Stimulated activated naive CD4-positive, alpha-beta T cell treated with Interleukin-2 at 50 U/mL for 16 hours (primary cell): Measurements from ENCODE around the gene UGT2B7.

Experiments used
- DNase-seq: peaks from one replicate; lab custom pipeline; 2025; lab: John Stamatoyannopoulos, UW

The UGT2B7 gene

GRCh38 chr4:69156913-69157312 lies 60.6 kb downstream of the UGT2B7 start:
- DNase-seq = no peak
